ENCODE measurements around the gene ARSA.

DNA sequence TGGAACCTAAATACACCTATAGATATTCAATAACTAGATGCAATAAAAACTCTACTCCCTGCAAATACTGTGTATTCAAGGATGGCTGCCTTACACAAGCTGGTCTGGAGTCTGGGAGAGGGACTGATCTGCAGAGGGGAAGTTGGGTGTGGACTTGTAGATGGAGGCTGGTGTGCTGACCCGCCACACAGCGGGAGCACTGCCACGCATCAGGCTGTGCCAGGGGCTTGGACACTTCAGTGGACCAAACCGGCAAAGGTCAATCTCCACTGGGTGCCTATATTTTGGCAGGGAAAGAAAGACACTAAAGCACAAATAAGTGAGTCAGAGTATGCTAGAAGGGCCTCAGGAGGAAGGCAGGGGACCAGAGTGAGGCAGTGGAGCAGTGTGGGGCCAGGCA, 42.6 kb upstream of the ARSA start:
- TF ChIP-seq, protein P1, sequence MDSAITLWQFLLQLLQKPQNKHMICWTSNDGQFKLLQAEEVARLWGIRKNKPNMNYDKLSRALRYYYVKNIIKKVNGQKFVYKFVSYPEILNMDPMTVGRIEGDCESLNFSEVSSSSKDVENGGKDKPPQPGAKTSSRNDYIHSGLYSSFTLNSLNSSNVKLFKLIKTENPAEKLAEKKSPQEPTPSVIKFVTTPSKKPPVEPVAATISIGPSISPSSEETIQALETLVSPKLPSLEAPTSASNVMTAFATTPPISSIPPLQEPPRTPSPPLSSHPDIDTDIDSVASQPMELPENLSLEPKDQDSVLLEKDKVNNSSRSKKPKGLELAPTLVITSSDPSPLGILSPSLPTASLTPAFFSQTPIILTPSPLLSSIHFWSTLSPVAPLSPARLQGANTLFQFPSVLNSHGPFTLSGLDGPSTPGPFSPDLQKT (IDR thresholded peaks at IDR 0.05; ENCODE audit: borderline replicate concordance, low read depth, low read length) = no peak
- TF ChIP-seq ZNF274 (IDR thresholded peaks at IDR 0.05; ENCODE audit: low read length) (no peak), ZNF274 (tag by site-specific recombination; IDR thresholded peaks at IDR 0.05; ENCODE audit: borderline replicate concordance) (no peak), ZNF558 (tag by site-specific recombination; IDR thresholded peaks at IDR 0.05) (no peak), ZFP3 (tag by site-specific recombination; IDR thresholded peaks at IDR 0.05; ENCODE audit: low read depth) (no peak)
- TF ChIP-seq, protein P2, sequence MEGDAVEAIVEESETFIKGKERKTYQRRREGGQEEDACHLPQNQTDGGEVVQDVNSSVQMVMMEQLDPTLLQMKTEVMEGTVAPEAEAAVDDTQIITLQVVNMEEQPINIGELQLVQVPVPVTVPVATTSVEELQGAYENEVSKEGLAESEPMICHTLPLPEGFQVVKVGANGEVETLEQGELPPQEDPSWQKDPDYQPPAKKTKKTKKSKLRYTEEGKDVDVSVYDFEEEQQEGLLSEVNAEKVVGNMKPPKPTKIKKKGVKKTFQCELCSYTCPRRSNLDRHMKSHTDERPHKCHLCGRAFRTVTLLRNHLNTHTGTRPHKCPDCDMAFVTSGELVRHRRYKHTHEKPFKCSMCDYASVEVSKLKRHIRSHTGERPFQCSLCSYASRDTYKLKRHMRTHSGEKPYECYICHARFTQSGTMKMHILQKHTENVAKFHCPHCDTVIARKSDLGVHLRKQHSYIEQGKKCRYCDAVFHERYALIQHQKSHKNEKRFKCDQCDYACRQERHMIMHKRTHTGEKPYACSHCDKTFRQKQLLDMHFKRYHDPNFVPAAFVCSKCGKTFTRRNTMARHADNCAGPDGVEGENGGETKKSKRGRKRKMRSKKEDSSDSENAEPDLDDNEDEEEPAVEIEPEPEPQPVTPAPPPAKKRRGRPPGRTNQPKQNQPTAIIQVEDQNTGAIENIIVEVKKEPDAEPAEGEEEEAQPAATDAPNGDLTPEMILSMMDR (tag by site-specific recombination; IDR thresholded peaks at IDR 0.05) = no peak
- TF ChIP-seq, protein P3, sequence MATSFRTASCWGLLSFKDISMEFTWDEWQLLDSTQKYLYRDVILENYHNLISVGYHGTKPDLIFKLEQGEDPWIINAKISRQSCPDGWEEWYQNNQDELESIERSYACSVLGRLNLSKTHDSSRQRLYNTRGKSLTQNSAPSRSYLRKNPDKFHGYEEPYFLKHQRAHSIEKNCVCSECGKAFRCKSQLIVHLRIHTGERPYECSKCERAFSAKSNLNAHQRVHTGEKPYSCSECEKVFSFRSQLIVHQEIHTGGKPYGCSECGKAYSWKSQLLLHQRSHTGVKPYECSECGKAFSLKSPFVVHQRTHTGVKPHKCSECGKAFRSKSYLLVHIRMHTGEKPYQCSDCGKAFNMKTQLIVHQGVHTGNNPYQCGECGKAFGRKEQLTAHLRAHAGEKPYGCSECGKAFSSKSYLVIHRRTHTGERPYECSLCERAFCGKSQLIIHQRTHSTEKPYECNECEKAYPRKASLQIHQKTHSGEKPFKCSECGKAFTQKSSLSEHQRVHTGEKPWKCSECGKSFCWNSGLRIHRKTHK (tag by site-specific recombination; IDR thresholded peaks at IDR 0.05) = no peak
- TF ChIP-seq, protein P4, sequence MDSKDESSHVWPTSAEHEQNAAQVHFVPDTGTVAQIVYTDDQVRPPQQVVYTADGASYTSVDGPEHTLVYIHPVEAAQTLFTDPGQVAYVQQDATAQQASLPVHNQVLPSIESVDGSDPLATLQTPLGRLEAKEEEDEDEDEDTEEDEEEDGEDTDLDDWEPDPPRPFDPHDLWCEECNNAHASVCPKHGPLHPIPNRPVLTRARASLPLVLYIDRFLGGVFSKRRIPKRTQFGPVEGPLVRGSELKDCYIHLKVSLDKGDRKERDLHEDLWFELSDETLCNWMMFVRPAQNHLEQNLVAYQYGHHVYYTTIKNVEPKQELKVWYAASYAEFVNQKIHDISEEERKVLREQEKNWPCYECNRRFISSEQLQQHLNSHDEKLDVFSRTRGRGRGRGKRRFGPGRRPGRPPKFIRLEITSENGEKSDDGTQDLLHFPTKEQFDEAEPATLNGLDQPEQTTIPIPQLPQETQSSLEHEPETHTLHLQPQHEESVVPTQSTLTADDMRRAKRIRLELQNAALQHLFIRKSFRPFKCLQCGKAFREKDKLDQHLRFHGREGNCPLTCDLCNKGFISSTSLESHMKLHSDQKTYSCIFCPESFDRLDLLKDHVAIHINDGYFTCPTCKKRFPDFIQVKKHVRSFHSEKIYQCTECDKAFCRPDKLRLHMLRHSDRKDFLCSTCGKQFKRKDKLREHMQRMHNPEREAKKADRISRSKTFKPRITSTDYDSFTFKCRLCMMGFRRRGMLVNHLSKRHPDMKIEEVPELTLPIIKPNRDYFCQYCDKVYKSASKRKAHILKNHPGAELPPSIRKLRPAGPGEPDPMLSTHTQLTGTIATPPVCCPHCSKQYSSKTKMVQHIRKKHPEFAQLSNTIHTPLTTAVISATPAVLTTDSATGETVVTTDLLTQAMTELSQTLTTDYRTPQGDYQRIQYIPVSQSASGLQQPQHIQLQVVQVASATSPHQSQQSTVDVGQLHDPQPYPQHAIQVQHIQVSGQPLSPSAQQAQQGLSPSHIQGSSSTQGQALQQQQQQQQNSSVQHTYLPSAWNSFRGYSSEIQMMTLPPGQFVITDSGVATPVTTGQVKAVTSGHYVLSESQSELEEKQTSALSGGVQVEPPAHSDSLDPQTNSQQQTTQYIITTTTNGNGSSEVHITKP (tag by site-specific recombination; IDR thresholded peaks at IDR 0.05) = no peak
- TF ChIP-seq, protein P5, sequence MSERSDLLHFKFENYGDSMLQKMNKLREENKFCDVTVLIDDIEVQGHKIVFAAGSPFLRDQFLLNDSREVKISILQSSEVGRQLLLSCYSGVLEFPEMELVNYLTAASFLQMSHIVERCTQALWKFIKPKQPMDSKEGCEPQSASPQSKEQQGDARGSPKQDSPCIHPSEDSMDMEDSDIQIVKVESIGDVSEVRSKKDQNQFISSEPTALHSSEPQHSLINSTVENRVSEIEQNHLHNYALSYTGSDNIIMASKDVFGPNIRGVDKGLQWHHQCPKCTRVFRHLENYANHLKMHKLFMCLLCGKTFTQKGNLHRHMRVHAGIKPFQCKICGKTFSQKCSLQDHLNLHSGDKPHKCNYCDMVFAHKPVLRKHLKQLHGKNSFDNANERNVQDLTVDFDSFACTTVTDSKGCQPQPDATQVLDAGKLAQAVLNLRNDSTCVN (tag by site-specific recombination; optimal IDR thresholded peaks at IDR 0.05) = no peak
- TF ChIP-seq, protein P6, sequence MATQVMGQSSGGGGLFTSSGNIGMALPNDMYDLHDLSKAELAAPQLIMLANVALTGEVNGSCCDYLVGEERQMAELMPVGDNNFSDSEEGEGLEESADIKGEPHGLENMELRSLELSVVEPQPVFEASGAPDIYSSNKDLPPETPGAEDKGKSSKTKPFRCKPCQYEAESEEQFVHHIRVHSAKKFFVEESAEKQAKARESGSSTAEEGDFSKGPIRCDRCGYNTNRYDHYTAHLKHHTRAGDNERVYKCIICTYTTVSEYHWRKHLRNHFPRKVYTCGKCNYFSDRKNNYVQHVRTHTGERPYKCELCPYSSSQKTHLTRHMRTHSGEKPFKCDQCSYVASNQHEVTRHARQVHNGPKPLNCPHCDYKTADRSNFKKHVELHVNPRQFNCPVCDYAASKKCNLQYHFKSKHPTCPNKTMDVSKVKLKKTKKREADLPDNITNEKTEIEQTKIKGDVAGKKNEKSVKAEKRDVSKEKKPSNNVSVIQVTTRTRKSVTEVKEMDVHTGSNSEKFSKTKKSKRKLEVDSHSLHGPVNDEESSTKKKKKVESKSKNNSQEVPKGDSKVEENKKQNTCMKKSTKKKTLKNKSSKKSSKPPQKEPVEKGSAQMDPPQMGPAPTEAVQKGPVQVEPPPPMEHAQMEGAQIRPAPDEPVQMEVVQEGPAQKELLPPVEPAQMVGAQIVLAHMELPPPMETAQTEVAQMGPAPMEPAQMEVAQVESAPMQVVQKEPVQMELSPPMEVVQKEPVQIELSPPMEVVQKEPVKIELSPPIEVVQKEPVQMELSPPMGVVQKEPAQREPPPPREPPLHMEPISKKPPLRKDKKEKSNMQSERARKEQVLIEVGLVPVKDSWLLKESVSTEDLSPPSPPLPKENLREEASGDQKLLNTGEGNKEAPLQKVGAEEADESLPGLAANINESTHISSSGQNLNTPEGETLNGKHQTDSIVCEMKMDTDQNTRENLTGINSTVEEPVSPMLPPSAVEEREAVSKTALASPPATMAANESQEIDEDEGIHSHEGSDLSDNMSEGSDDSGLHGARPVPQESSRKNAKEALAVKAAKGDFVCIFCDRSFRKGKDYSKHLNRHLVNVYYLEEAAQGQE (tag by site-specific recombination; IDR thresholded peaks at IDR 0.05) = no peak
